ENCODE data around the gene KRTAP9-9.
"Not testable (repeated sequence)": the region's sequence is repeated elsewhere in the genome, so short reads cannot be mapped to it uniquely, and the experiment has no call there.

DNA sequence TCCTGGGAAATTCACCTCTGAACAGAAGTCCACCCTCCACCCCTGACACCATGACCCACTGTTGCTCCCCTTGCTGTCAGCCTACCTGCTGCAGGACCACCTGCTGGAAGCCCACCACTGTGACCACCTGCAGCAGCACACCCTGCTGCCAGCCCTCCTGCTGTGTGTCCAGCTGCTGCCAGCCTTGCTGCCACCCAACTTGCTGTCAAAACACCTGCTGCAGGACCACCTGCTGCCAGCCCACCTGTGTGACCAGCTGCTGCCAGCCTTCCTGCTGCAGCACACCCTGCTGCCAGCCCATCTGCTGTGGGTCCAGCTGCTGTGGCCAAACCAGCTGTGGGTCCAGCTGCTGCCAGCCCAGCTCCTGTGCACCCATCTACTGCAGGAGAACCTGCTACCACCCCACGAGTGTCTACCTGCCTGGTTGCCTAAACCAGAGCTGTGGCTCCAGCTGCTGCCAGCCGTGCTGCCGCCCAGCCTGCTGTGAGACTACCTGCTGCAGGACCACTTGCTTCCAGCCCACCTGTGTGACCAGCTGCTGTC lies 20.5 kb downstream of the KRTAP9-9 start, which contains the start of gene KRTAP9-7:
- TF ChIP-seq POLR2A (IDR thresholded peaks at IDR 0.05): not testable (repeated sequence)
- TF ChIP-seq, protein P1, sequence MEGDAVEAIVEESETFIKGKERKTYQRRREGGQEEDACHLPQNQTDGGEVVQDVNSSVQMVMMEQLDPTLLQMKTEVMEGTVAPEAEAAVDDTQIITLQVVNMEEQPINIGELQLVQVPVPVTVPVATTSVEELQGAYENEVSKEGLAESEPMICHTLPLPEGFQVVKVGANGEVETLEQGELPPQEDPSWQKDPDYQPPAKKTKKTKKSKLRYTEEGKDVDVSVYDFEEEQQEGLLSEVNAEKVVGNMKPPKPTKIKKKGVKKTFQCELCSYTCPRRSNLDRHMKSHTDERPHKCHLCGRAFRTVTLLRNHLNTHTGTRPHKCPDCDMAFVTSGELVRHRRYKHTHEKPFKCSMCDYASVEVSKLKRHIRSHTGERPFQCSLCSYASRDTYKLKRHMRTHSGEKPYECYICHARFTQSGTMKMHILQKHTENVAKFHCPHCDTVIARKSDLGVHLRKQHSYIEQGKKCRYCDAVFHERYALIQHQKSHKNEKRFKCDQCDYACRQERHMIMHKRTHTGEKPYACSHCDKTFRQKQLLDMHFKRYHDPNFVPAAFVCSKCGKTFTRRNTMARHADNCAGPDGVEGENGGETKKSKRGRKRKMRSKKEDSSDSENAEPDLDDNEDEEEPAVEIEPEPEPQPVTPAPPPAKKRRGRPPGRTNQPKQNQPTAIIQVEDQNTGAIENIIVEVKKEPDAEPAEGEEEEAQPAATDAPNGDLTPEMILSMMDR (IDR thresholded peaks at IDR 0.05): not testable (repeated sequence)
